Measurements from ENCODE around the gene CENPK.
"Not testable (repeated sequence)": the region's sequence is repeated elsewhere in the genome, so short reads cannot be mapped to it uniquely, and the experiment has no call there.

The CENPK gene

GRCh38 chr5:65508978-65509377 is 54.0 kb downstream of the CENPK start:
- H3K27ac ChIP-seq: no peak overlapping the region
- no peak for TF ChIP-seq CTCF (conservative IDR thresholded peaks at IDR 0.05)
- no peak for TF ChIP-seq ZFX (IDR thresholded peaks at IDR 0.05)

GRCh38 chr5:65506961-65507360 is 56.0 kb downstream of the CENPK start:
- TF ChIP-seq ZFX (IDR thresholded peaks at IDR 0.05) (no peak), CTCF (conservative IDR thresholded peaks at IDR 0.05) (no peak)
- no peak overlapping the region for H3K27ac ChIP-seq

- TF ChIP-seq CTCF (conservative IDR thresholded peaks at IDR 0.05) (no peak), ZFX (IDR thresholded peaks at IDR 0.05) (no peak)
- no peak overlapping the region for H3K27ac ChIP-seq
Measured at GRCh38 chr5:65489119-65489518, 73.8 kb downstream of the CENPK start.

- peak; percentile 36 for TF ChIP-seq CTCF (conservative IDR thresholded peaks at IDR 0.05)
- H3K27ac ChIP-seq: not testable (repeated sequence)
Measured at GRCh38 chr5:65488038-65488687, 74.8 kb downstream of the CENPK start.

GRCh38 chr5:65486803-65487202 is 76.2 kb downstream of the CENPK start:
- H3K27ac ChIP-seq: not testable (repeated sequence)

GRCh38 chr5:65485405-65485804 is 77.6 kb downstream of the CENPK start:
- no peak overlapping the region for H3K27ac ChIP-seq
- no peak for TF ChIP-seq ZFX (IDR thresholded peaks at IDR 0.05)
- TF ChIP-seq CTCF (conservative IDR thresholded peaks at IDR 0.05): no peak

- TF ChIP-seq CTCF (conservative IDR thresholded peaks at IDR 0.05): peak; percentile 74
- TF ChIP-seq ZFX (IDR thresholded peaks at IDR 0.05): no peak
- no peak overlapping the region for H3K27ac ChIP-seq
Measured at GRCh38 chr5:65483546-65484346, 79.2 kb downstream of the CENPK start.

All from C4-2B (cell line).